Kidney capillary endothelial cell (primary cell): ENCODE measurements around the gene NKX6-2.
"Not testable (repeated sequence)": the region's sequence is repeated elsewhere in the genome, so short reads cannot be mapped to it uniquely, and the experiment has no call there.

Source experiments
- DNase-seq: peaks from one replicate; pipeline ENCODE4 v3.0.0-alpha.2; 2018; ENCODE audit warnings: low spot score

The NKX6-2 gene

GRCh38 chr10:132785723-132786475 is at the start of gene NKX6-2:
Gene NKX6-2 (minus strand): TSS chr10:132786147. CDS start chr10:132785948, 199 bp downstream.
- no peak for DNase-seq

- no peak for DNase-seq
Observed at GRCh38 chr10:132834891-132835847, 49.2 kb upstream of the NKX6-2 start.

- no peak for DNase-seq
Observed at GRCh38 chr10:132834311-132834761, 48.4 kb upstream of the NKX6-2 start.

- DNase-seq = no peak
Observed at GRCh38 chr10:132833421-132834111, 47.6 kb upstream of the NKX6-2 start.

GRCh38 chr10:132832186-132832969 is 46.4 kb upstream of the NKX6-2 start:
- no peak for DNase-seq

- no peak for DNase-seq
Observed at GRCh38 chr10:132829403-132829802, 43.5 kb upstream of the NKX6-2 start.

GRCh38 chr10:132828681-132829080 is 42.7 kb upstream of the NKX6-2 start:
- DNase-seq = no peak

GRCh38 chr10:132827861-132828539 is 42.1 kb upstream of the NKX6-2 start:
- no peak for DNase-seq

GRCh38 chr10:132827423-132827789 is 41.5 kb upstream of the NKX6-2 start:
- no peak for DNase-seq

- DNase-seq = no peak
Observed at GRCh38 chr10:132826524-132827422, 40.8 kb upstream of the NKX6-2 start.

- not testable (repeated sequence) for DNase-seq
Observed at GRCh38 chr10:132825783-132826523, 40.0 kb upstream of the NKX6-2 start.

- DNase-seq = no peak
Observed at GRCh38 chr10:132820056-132820455, 34.1 kb upstream of the NKX6-2 start.

GRCh38 chr10:132817701-132818211 is 31.8 kb upstream of the NKX6-2 start:
- no peak for DNase-seq

GRCh38 chr10:132816718-132817117 is 30.8 kb upstream of the NKX6-2 start:
- no peak for DNase-seq

- no peak for DNase-seq
Observed at GRCh38 chr10:132815168-132815857, 29.4 kb upstream of the NKX6-2 start.

- DNase-seq = no peak
Observed at GRCh38 chr10:132814469-132814856, 28.5 kb upstream of the NKX6-2 start.

- DNase-seq = no peak
Observed at GRCh38 chr10:132813560-132814468, 27.9 kb upstream of the NKX6-2 start.
